Testis (tissue), 2 donors: ENCODE measurements around the gene MAP7.

Experiments used
- POLR2A ChIP-seq: fragments of 450-650 bp; IDR thresholded peaks from one replicate; pipeline ENCODE4 v1.6.1; 2017; ENCODE audit warnings: antibody characterized with exemption, mild to moderate bottlenecking, moderate library complexity
- TF ChIP-seq, protein P1 (sequence below), 3 experiments: fragments of 450-650 bp in 2 of 3; fragments of 200-600 bp in 1 of 3; sonication (generic) in 1 of 3; IDR thresholded peaks; one replicate each; pipeline ENCODE4 v1.5.1; 2016 to 2019; ENCODE audit warnings: antibody characterized with exemption in 3 of 3, mild to moderate bottlenecking in 2 of 3, moderate library complexity in 1 of 3

DNA sequence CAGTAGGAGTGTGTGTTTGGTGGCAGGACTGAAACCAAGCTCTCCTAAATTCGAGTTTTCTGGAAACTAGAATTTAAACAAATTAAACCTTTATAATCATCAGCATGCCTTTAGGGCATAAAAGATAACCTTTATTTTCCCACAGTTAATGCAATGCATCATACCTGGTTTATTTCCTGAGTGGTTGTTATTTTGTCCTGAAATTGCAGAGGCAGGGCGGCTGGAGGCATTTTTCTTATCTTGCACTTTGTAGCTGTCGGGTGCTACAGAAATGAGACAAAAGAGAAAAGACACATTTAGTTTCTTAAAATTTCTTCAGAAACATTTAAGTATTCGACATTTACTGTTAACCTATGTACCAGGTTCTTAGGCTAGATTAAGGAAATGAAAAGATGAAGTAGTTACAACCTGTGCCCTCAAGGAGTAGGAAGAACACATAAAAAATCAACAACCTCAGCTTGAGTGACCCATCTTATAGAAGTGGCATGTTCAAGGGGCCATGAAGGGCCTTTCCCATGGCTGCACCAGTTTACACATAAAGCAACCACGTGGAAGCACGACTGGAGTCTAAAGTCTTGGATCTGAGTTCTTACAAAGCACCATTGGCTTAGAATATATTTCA, 128.6 kb downstream of the MAP7 start:
- TF ChIP-seq, protein P1, sequence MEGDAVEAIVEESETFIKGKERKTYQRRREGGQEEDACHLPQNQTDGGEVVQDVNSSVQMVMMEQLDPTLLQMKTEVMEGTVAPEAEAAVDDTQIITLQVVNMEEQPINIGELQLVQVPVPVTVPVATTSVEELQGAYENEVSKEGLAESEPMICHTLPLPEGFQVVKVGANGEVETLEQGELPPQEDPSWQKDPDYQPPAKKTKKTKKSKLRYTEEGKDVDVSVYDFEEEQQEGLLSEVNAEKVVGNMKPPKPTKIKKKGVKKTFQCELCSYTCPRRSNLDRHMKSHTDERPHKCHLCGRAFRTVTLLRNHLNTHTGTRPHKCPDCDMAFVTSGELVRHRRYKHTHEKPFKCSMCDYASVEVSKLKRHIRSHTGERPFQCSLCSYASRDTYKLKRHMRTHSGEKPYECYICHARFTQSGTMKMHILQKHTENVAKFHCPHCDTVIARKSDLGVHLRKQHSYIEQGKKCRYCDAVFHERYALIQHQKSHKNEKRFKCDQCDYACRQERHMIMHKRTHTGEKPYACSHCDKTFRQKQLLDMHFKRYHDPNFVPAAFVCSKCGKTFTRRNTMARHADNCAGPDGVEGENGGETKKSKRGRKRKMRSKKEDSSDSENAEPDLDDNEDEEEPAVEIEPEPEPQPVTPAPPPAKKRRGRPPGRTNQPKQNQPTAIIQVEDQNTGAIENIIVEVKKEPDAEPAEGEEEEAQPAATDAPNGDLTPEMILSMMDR (IDR thresholded peaks at IDR 0.05) = no peak
- no peak for TF ChIP-seq POLR2A
